Smooth muscle cell (in vitro differentiated cells): ENCODE data around the gene CLCN1. TPM values are rescaled to one million over a fixed set of nuclear protein-coding genes. Genes with fewer than 3 reads are reported as not detected.

Experiments used
- DNase-seq: peaks from one replicate; lab custom pipeline; 2025; ENCODE audit not compliant: unreplicated experiment; lab: John Stamatoyannopoulos, UW
- H2AFZ ChIP-seq: fragments of 200-600 bp; sonication (generic); 2 replicates; pipeline ENCODE4 v1.6.0; 2016; ENCODE audit warnings: antibody characterized with exemption, low read depth, mild to moderate bottlenecking
- H3F3A ChIP-seq: fragments of 200-600 bp; sonication (generic); 2 replicates; pipeline ENCODE4 v1.6.0; 2017; ENCODE audit warnings: antibody characterized with exemption, low read depth
- H3K27ac ChIP-seq: fragments of 200-600 bp; sonication (generic); 2 replicates; pipeline ENCODE4 v1.5.1; 2016; ENCODE audit warnings: low read depth, mild to moderate bottlenecking
- H3K27me3 ChIP-seq: fragments of 200-600 bp; sonication (generic); 2 replicates; pipeline ENCODE4 v1.6.1; 2016; ENCODE audit warnings: low read depth, mild to moderate bottlenecking
- H3K36me3 ChIP-seq: fragments of 200-600 bp; sonication (generic); 2 replicates; pipeline ENCODE4 v1.5.1; 2016; ENCODE audit warnings: low read depth
- H3K4me1 ChIP-seq: fragments of 200-600 bp; sonication (generic); 2 replicates; pipeline ENCODE4 v1.5.1; 2016; ENCODE audit warnings: low read depth
- H3K4me2 ChIP-seq: fragments of 200-600 bp; sonication (generic); 2 replicates; pipeline ENCODE4 v1.6.0; 2016; ENCODE audit warnings: mild to moderate bottlenecking
- H3K4me3 ChIP-seq: fragments of 200-600 bp; sonication (generic); 2 replicates; pipeline ENCODE4 v1.5.1; 2016; ENCODE audit warnings: mild to moderate bottlenecking
- H3K79me2 ChIP-seq: fragments of 200-600 bp; sonication (generic); 2 replicates; pipeline ENCODE4 v1.6.0; 2016; ENCODE audit warnings: low read depth, mild to moderate bottlenecking
- H3K9ac ChIP-seq: fragments of 200-600 bp; sonication (generic); 2 replicates; pipeline ENCODE4 v1.6.0; 2016; ENCODE audit warnings: low read depth
- H3K9me3 ChIP-seq: fragments of 200-600 bp; sonication (generic); replicated peaks from 2 replicates; pipeline ENCODE4 v1.5.1; 2016; ENCODE audit warnings: low read depth
- H4K20me1 ChIP-seq: fragments of 200-600 bp; sonication (generic); 2 replicates; pipeline ENCODE4 v1.6.0; 2016; ENCODE audit warnings: low read depth
- WGBS: methylation state at CpG from one replicate; pipeline ENCODE4 v1.1.7; 2016; ENCODE audit warnings: low lambda C conversion rate; 5-methylcytosine and 5-hydroxymethylcytosine counted together
- polyA plus RNA-seq: library from polyadenylated mRNA; unstranded; fragments of >200 nt; fragmentation: Nextera tagmentation; extraction: Ambion mirVana; gene quantifications from 2 replicates; pipeline ENCODE4 v1.2.1, GENCODE V29; 2016
- total RNA-seq: library from RNA; depleted of rRNA; stranded (reverse); fragments of >200 nt; gene quantifications from 2 replicates; pipeline ENCODE4 v1.2.3, GENCODE V29; 2014
- TF ChIP-seq, protein P1 (sequence below): fragments of 200-600 bp; sonication (generic); IDR thresholded peaks from 2 replicates; pipeline ENCODE4 v1.5.1; 2017; ENCODE audit warnings: borderline replicate concordance, mild to moderate bottlenecking, antibody characterized with exemption; ENCODE audit not compliant: insufficient read depth, poor library complexity, severe bottlenecking

Gene CLCN1
- total and polyA plus RNA-seq, 2 experiments from 2014 or later = not detected

DNA sequence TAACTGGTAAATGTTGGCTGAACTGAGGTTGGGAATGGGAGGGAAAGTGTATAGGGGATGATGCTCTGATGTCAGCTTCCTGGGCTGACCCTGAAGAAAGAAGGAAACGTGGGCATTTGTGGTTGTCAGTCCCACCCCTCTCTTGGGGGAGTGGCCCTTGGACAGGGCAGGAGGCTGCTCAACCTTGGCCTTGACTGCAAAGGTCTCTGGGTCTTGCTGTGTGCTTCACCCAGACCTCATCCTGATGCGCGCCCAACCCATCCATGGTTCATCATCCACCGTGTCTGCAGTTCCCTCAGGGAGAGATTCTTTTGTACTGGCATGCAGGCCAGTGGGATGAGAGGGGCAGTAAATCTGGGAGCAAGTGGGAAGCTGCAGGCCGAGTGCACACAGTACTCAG, 60.5 kb downstream of the CLCN1 start:
- Histone ChIP-seq H3K4me1 (peaks cover 14% of the 10 kb centered on the region), H3K36me3 (no peaks in the 10 kb centered on the region), H3K4me2 (no peak overlapping the region), H3K79me2 (peaks cover 17% of the 10 kb centered on the region), H3K27ac (no peak overlapping the region), H3K4me3 (no peak overlapping the region), H3K9me3 (no peaks in the 10 kb centered on the region), H3F3A (no peaks in the 10 kb centered on the region), H4K20me1 (peaks cover under 1% of the 10 kb centered on the region), H3K27me3 (no peaks in the 10 kb centered on the region), H2AFZ (no peak overlapping the region), H3K9ac (no peak overlapping the region)
- WGBS = 75% methylated on average over 5 of the region's 5 CpGs
- DNase-seq = no peak
- TF ChIP-seq, protein P1, sequence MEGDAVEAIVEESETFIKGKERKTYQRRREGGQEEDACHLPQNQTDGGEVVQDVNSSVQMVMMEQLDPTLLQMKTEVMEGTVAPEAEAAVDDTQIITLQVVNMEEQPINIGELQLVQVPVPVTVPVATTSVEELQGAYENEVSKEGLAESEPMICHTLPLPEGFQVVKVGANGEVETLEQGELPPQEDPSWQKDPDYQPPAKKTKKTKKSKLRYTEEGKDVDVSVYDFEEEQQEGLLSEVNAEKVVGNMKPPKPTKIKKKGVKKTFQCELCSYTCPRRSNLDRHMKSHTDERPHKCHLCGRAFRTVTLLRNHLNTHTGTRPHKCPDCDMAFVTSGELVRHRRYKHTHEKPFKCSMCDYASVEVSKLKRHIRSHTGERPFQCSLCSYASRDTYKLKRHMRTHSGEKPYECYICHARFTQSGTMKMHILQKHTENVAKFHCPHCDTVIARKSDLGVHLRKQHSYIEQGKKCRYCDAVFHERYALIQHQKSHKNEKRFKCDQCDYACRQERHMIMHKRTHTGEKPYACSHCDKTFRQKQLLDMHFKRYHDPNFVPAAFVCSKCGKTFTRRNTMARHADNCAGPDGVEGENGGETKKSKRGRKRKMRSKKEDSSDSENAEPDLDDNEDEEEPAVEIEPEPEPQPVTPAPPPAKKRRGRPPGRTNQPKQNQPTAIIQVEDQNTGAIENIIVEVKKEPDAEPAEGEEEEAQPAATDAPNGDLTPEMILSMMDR = no peak

DNA sequence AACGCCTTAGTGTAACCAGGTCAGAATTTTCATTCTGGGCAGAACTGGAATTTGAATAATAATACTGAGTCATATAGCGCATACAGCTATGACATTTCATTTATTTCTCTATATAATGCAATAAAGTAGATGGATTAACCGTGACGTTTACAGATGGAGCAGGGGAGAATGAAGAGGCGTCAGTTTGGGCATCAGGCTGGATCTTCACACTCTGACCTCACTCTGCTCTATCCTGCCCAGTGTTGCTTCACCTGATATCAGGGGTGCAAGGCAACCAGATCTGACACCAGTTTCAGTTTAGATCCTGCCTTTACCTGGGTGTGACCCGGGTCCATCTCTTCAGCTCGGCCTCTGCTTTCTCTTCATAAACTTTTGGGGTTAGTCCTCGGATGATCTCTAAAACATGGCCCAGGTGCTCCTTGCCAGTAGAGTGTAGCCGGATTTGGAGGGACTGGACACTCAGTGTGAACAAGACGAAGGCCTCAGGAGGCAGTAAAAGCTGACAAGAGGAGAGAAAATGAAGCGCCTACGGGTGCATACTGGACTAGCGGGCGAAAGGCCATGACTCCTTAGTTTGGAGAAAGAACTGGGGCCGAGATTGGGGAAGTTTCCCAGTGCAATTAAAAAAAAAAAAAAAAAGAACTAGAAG, 63.8 kb downstream of the CLCN1 start:
- H3K27ac ChIP-seq = peak overlapping the region; percentile 97
- DNase-seq = no peak
- H3K4me1 ChIP-seq = peaks cover 38% of the 10 kb centered on the region
- peak overlapping the region; percentile 96 for H3K9ac ChIP-seq
- 29% methylated on average over 15 of the region's 15 CpGs for WGBS
- H3K9me3 ChIP-seq = no peaks in the 10 kb centered on the region
- H3K4me3 ChIP-seq = peak overlapping the region; percentile 100
- TF ChIP-seq, protein P1 = no peak
- H3F3A ChIP-seq = peaks cover 23% of the 10 kb centered on the region
- H3K4me2 ChIP-seq = peak overlapping the region; percentile 85
- H3K79me2 ChIP-seq = peaks cover 51% of the 10 kb centered on the region
- H4K20me1 ChIP-seq = peaks cover 34% of the 10 kb centered on the region
- no peaks in the 10 kb centered on the region for H3K36me3 ChIP-seq
- no peaks in the 10 kb centered on the region for H3K27me3 ChIP-seq
- no peak overlapping the region for H2AFZ ChIP-seq

DNA sequence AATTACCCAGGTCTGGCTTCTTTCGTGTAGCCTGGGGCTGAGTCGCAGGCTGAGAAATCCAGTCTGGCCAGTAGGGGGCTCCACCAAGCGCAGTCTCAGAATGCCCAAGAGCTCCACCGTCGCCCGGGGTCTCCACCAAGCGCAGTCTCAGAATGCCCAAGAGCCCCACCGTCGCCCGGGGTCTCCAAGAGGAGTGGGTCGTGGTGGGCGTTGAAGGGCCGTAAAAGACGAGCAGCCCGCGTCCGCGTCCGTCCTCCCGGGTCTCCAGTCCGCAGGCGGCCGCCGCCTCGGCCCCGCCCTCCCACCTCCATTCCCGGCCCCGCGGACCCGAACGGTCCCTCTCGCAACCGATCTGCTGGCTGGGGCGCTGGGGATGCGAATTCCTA, 64.3 kb downstream of the CLCN1 start:
- peaks cover 56% of the 10 kb centered on the region for H3K79me2 ChIP-seq
- H3K36me3 ChIP-seq = no peaks in the 10 kb centered on the region
- H3K27me3 ChIP-seq = no peaks in the 10 kb centered on the region
- peaks cover 38% of the 10 kb centered on the region for H3K4me1 ChIP-seq
- H3F3A ChIP-seq = peaks cover 28% of the 10 kb centered on the region
- no peak overlapping the region for H2AFZ ChIP-seq
- 0% methylated on average over 27 of the region's 35 CpGs for WGBS
- peaks cover 39% of the 10 kb centered on the region for H4K20me1 ChIP-seq
- no peaks in the 10 kb centered on the region for H3K9me3 ChIP-seq
- H3K27ac ChIP-seq = peak overlapping the region; percentile 97
- peak overlapping the region; percentile 85 for H3K4me2 ChIP-seq
- H3K4me3 ChIP-seq = peak overlapping the region; percentile 100
- H3K9ac ChIP-seq = peak overlapping the region; percentile 96
- DNase-seq = peak; percentile 81
- TF ChIP-seq, protein P1 = peak; percentile 90
